CD14-positive monocyte (primary cell): Measurements from ENCODE around the gene PCTP. TPM values are rescaled to one million over a fixed set of nuclear protein-coding genes. Genes with fewer than 3 reads are reported as not detected.

Experiments
- DNase-seq, 3 donors: peaks; one replicate each; pipeline ENCODE4 v3.0.0-alpha.2; 2011 to 2022
- H2AFZ ChIP-seq: 2 replicates; pipeline ENCODE4 v1.6.0; 2012; ENCODE audit warnings: mild to moderate bottlenecking, low read depth, low read length, inconsistent platforms; ENCODE audit not compliant: insufficient read depth, poor library complexity, severe bottlenecking
- H3K27ac ChIP-seq, 2 donors: 1 replicate in 1 of 2; 2 replicates in 1 of 2; pipeline ENCODE4 v1.5.1; 2012 to 2013; ENCODE audit warnings: low read length in 2 of 2, control low read depth in 1 of 2, inconsistent platforms in 1 of 2, low read depth in 1 of 2, mild to moderate bottlenecking in 1 of 2
- H3K27me3 ChIP-seq, 2 donors: one replicate each; pipeline versions ENCODE4 v1.6.0 to v1.6.1; 2011 to 2013; ENCODE audit warnings: low read length in 2 of 2; ENCODE audit not compliant: control insufficient read depth in 2 of 2, insufficient read depth in 2 of 2
- H3K36me3 ChIP-seq, 2 donors: replicated peaks in 1 of 2; 1 replicate in 1 of 2; 2 replicates in 1 of 2; pipeline versions ENCODE4 v1.5.1 to v1.6.1; 2012 to 2013; ENCODE audit warnings: low read length in 2 of 2, control low read depth in 1 of 2, inconsistent platforms in 1 of 2, mild to moderate bottlenecking in 1 of 2; ENCODE audit not compliant: insufficient read depth in 2 of 2, control insufficient read depth in 1 of 2
- H3K4me1 ChIP-seq, 2 donors: 1 replicate in 1 of 2; 2 replicates in 1 of 2; pipeline versions ENCODE4 v1.5.1 to v1.6.1; 2012 to 2013; ENCODE audit warnings: low read length in 2 of 2, control low read depth in 1 of 2, inconsistent platforms in 1 of 2, mild to moderate bottlenecking in 1 of 2, moderate library complexity in 1 of 2; ENCODE audit not compliant: insufficient read depth in 2 of 2, control insufficient read depth in 1 of 2
- H3K4me2 ChIP-seq: replicated peaks from 2 replicates; pipeline ENCODE3; 2012; ENCODE audit warnings: low read length, moderate library complexity, mild to moderate bottlenecking; ENCODE audit not compliant: poor library complexity, severe bottlenecking; ENCODE audit errors: extremely low read depth
- H3K4me3 ChIP-seq, 3 experiments: fragments of 200-600 bp in 1 of 3; sonication (generic) in 1 of 3; replicated peaks in 1 of 3; 1 replicate in 2 of 3; 2 replicates in 1 of 3; pipeline ENCODE4 v1.5.1; 2011 to 2013; ENCODE audit warnings: low read length in 3 of 3, mild to moderate bottlenecking in 3 of 3, control low read depth in 2 of 3, low read depth in 2 of 3, inconsistent platforms in 1 of 3, moderate library complexity in 1 of 3
- H3K79me2 ChIP-seq: 2 replicates; pipeline ENCODE4 v1.6.0; 2012; ENCODE audit warnings: mild to moderate bottlenecking, control low read depth, inconsistent platforms, low read length, moderate library complexity; ENCODE audit not compliant: insufficient read depth
- H3K9ac ChIP-seq: 2 replicates; pipeline ENCODE4 v1.6.0; 2017; ENCODE audit warnings: low read length, mild to moderate bottlenecking; ENCODE audit not compliant: insufficient read depth, poor library complexity, severe bottlenecking
- H3K9me3 ChIP-seq, 2 donors: replicated peaks in 1 of 2; 1 replicate in 1 of 2; 2 replicates in 1 of 2; pipeline versions ENCODE4 v1.5.1 to v1.6.1; 2012 to 2013; ENCODE audit warnings: low read length in 2 of 2, control low read depth in 1 of 2; ENCODE audit not compliant: control insufficient read depth in 1 of 2, insufficient read depth in 1 of 2
- H4K20me1 ChIP-seq: 2 replicates; pipeline ENCODE4 v1.6.0; 2012; ENCODE audit warnings: mild to moderate bottlenecking, low read length, control low read depth, moderate library complexity; ENCODE audit not compliant: insufficient read depth
- H3K27ac Mint-ChIP-seq, 7 donors: one replicate each; pipeline ENCODE4 v1.8.0; 2020; ENCODE audit warnings: mild to moderate bottlenecking in 7 of 7, mixed read lengths in 7 of 7, moderate library complexity in 6 of 7, inconsistent platforms in 2 of 7
- H3K27me3 Mint-ChIP-seq, 3 donors: one replicate each; pipeline ENCODE4 v1.8.0; 2021 to 2022; ENCODE audit warnings: low read depth in 3 of 3, mild to moderate bottlenecking in 3 of 3, mixed read lengths in 3 of 3, moderate library complexity in 3 of 3, inconsistent platforms in 1 of 3
- H3K36me3 Mint-ChIP-seq, 2 donors: one replicate each; pipeline ENCODE4 v1.8.0; 2020; ENCODE audit warnings: mixed read lengths in 2 of 2, inconsistent platforms in 1 of 2, mild to moderate bottlenecking in 1 of 2
- H3K4me1 Mint-ChIP-seq: one replicate; pipeline ENCODE4 v1.8.0; 2020; ENCODE audit warnings: mild to moderate bottlenecking, mixed read lengths
- H3K4me3 Mint-ChIP-seq, 2 donors: one replicate each; pipeline ENCODE4 v1.8.0; 2020; ENCODE audit warnings: mild to moderate bottlenecking in 2 of 2, mixed read lengths in 2 of 2, moderate library complexity in 1 of 2
- H3K9me3 Mint-ChIP-seq, 7 donors: one replicate each; pipeline ENCODE4 v1.8.0; 2020 to 2022; ENCODE audit warnings: mixed read lengths in 7 of 7, mild to moderate bottlenecking in 6 of 7, moderate library complexity in 6 of 7, inconsistent platforms in 2 of 7
- CTCF ChIP-seq: fragments of 200-600 bp; IDR thresholded peaks from one replicate; pipeline ENCODE4 v1.8.0; 2022; ENCODE audit warnings: antibody characterized with exemption, mild to moderate bottlenecking
- WGBS: methylation state at CpG from one replicate; pipeline ENCODE4 v1.1.5; 2013; ENCODE audit warnings: missing lambda C conversion rate; ENCODE audit not compliant: insufficient coverage; 5-methylcytosine and 5-hydroxymethylcytosine counted together
- intact Hi-C, 2 donors: fragments of 100-400 bp; cut with micrococcal nuclease; formaldehyde crosslinking; loops; one replicate each; pipeline versions ENCODE4 v1.15.0 to v1.15.1; 2023
- polyA plus RNA-seq, 3 donors: library from polyadenylated mRNA; depleted of rRNA in 1 of 3; unstranded in 2 of 3; stranded (reverse) in 1 of 3; fragments of 300-500 nt in 2 of 3; fragments of >200 nt in 1 of 3; fragmentation: Illumina TruSeq in 2 of 3; gene quantifications; 1 replicate in 2 of 3; 2 replicates in 1 of 3; pipeline ENCODE4 v1.2.3, GENCODE V29; 2012 to 2021

PCTP gene
- polyA plus RNA-seq, 3 donors, result 16.5 to 54.2 (median 35.4) TPM

GRCh38 chr17:55745258-55745657 is 5.6 kb upstream of the PCTP start:
- Mint-ChIP-seq H3K9me3 (no peaks in the 10 kb centered on the region), H3K27ac (no peak overlapping the region), H3K36me3 (no peaks in the 10 kb centered on the region), H3K4me3 (no peak overlapping the region), H3K4me1 (peaks cover 7% of the 10 kb centered on the region), H3K27me3 (peaks cover 2 to 5% (median 5%) of the 10 kb centered on the region in 3 donors)
- no peak overlapping the region for H3K27ac ChIP-seq
- intact Hi-C loops, result no loop called here
- H3K4me1 ChIP-seq, result no peaks in the 10 kb centered on the region
- no peaks in the 10 kb centered on the region for H3K9me3 ChIP-seq
- no peaks in the 10 kb centered on the region for H3K27me3 ChIP-seq
- no peak for DNase-seq
- H2AFZ ChIP-seq, result no peak overlapping the region
- no peak for TF ChIP-seq CTCF
- no peaks in the 10 kb centered on the region for H3K36me3 ChIP-seq
- H4K20me1 ChIP-seq, result no peaks in the 10 kb centered on the region
- H3K4me2 ChIP-seq, result no peak overlapping the region
- no peaks in the 10 kb centered on the region for H3K79me2 ChIP-seq
- no peak overlapping the region for H3K9ac ChIP-seq
- no peak overlapping the region for H3K4me3 ChIP-seq
- WGBS, result no CpG with 5 or more reads among the region's 1 CpG

- H3K79me2 ChIP-seq, result peaks cover under 1% of the 10 kb centered on the region
- no peaks in the 10 kb centered on the region for H3K36me3 Mint-ChIP-seq
- H3K27me3 ChIP-seq, result no peaks in the 10 kb centered on the region
- H4K20me1 ChIP-seq, result no peaks in the 10 kb centered on the region
- no CpG with 5 or more reads among the region's 1 CpG for WGBS
- peaks cover 14% of the 10 kb centered on the region for H3K4me1 Mint-ChIP-seq
- intact Hi-C loops, result no loop called here
- H3K4me3 ChIP-seq, result no peak overlapping the region
- no peak for TF ChIP-seq CTCF
- H3K4me2 ChIP-seq, result no peak overlapping the region
- no peak overlapping the region for H3K27ac ChIP-seq
- H3K9me3 ChIP-seq, result no peaks in the 10 kb centered on the region
- peaks cover 4 to 5% of the 10 kb centered on the region in 2 donors for H3K4me1 ChIP-seq
- no peak overlapping the region for H3K27ac Mint-ChIP-seq
- H3K9ac ChIP-seq, result no peak overlapping the region
- no peak overlapping the region for H2AFZ ChIP-seq
- H3K9me3 Mint-ChIP-seq, result no peaks in the 10 kb centered on the region
- no peak overlapping the region for H3K4me3 Mint-ChIP-seq
- DNase-seq, result no peak
- H3K36me3 ChIP-seq, result no peaks in the 10 kb centered on the region
- H3K27me3 Mint-ChIP-seq, result peaks cover 2 to 5% (median 4%) of the 10 kb centered on the region in 3 donors
These were observed 4.4 kb upstream of the PCTP start for GRCh38 chr17:55746466-55746865.
